Measurements from ENCODE around the gene CTIF. TPM values are rescaled to one million over a fixed set of nuclear protein-coding genes. Genes with fewer than 3 reads are reported as not detected.

The CTIF gene
- total and polyA plus RNA-seq, 12 donors = 20.5 to 159 (median 57.0) TPM

- no peaks in the 10 kb centered on the region for H3K9me3 ChIP-seq (replicated peaks in 1 of 3)
- no peaks in the 10 kb centered on the region for H3K36me3 ChIP-seq (replicated peaks in 1 of 2)
- no peaks in the 10 kb centered on the region for H3K27me3 ChIP-seq
- DNase-seq = no peak
- TF ChIP-seq POLR2A (IDR thresholded peaks at IDR 0.05) (no peak), CTCF (IDR thresholded peaks at IDR 0.05) (no peak)
- 92 to 96% (median 94%) methylated on average over 5 of the region's 5 CpGs for WGBS, 4 donors
- H3K4me3 ChIP-seq = no peak overlapping the region
- peaks cover 0 to 10% of the 10 kb centered on the region in 2 donors for H3K4me1 ChIP-seq (replicated peaks in 1 of 2)
- H3K27ac ChIP-seq = no peak overlapping the region
- intact Hi-C loops (cut with DNase I) = no loop called here
Observed at GRCh38 chr18:48734460-48734859, 195.6 kb downstream of the CTIF start.

GRCh38 chr18:48735080-48735676 is 196.3 kb downstream of the CTIF start:
- H3K36me3 ChIP-seq (replicated peaks in 1 of 2) = no peaks in the 10 kb centered on the region
- DNase-seq = no peak
- no peaks in the 10 kb centered on the region for H3K9me3 ChIP-seq (replicated peaks in 1 of 3)
- H3K27me3 ChIP-seq = no peaks in the 10 kb centered on the region
- no peak overlapping the region for H3K27ac ChIP-seq
- no peak overlapping the region for H3K4me3 ChIP-seq
- peaks cover 0 to 10% of the 10 kb centered on the region in 2 donors for H3K4me1 ChIP-seq (replicated peaks in 1 of 2)
- intact Hi-C loops (cut with DNase I) = no loop called here
- TF ChIP-seq CTCF (IDR thresholded peaks at IDR 0.05) (no peak), POLR2A (IDR thresholded peaks at IDR 0.05) (no peak)
- WGBS, 4 donors = 69 to 82% (median 73%) methylated on average over 8 of the region's 8 CpGs

- intact Hi-C loops (cut with DNase I) = no loop called here
- no peak for DNase-seq
- 88 to 96% (median 93%) methylated on average over 13 to 14 of the region's 14 CpGs for WGBS, 4 donors
Observed at GRCh38 chr18:48735681-48736255, 196.9 kb downstream of the CTIF start.

More at GRCh38 chr18:48735681-48736255, 196.9 kb downstream of the CTIF start:
- no peaks in the 10 kb centered on the region for H3K9me3 ChIP-seq (replicated peaks in 1 of 3)
- H3K4me3 ChIP-seq = no peak overlapping the region
- H3K36me3 ChIP-seq (replicated peaks in 1 of 2) = no peaks in the 10 kb centered on the region
- no peak for TF ChIP-seq POLR2A (IDR thresholded peaks at IDR 0.05)
- TF ChIP-seq CTCF (IDR thresholded peaks at IDR 0.05) = no peak
- peaks cover 0 to 10% of the 10 kb centered on the region in 2 donors for H3K4me1 ChIP-seq (replicated peaks in 1 of 2)
- no peak overlapping the region for H3K27ac ChIP-seq
- no peaks in the 10 kb centered on the region for H3K27me3 ChIP-seq
